IMR-90 (cell line): ENCODE measurements around the gene DYNLT5. TPM values are rescaled to one million over a fixed set of nuclear protein-coding genes. Genes with fewer than 3 reads are reported as not detected.

Experiments used
- ATAC-seq: fragments of 200-7000 bp; cut with Tn5 transposase; 2 replicates; pipeline ENCODE4 v1.9.1; 2020; ENCODE audit warnings: low read depth, mild to moderate bottlenecking, moderate library complexity
- BruUV-seq: library from RNA; stranded (reverse); fragments of 400-500 nt; replicated peaks from 2 replicates; lab custom pipeline; 2021; lab: Mats Ljungman, UMichigan
- CTCF ChIA-PET: fragments of 300-600 bp; formaldehyde crosslinking; extraction: SDS; loops from one replicate; lab custom pipeline; 2021; ENCODE audit warnings: antibody characterized with exemption; lab: Yijun Ruan, JAX
- POLR2A ChIA-PET: fragments of 300-600 bp; sonication (Branson Sonifier 250); formaldehyde crosslinking; loops from one replicate; lab custom pipeline; 2022; ENCODE audit warnings: antibody characterized with exemption; ENCODE audit not compliant: unreplicated experiment; lab: Charles Lee
- DNase-seq: peaks from one replicate; pipeline ENCODE4 v3.0.0; 2013
- H2AFZ ChIP-seq: replicated peaks from 2 replicates; pipeline ENCODE3; 2013; ENCODE audit warnings: low read length, mild to moderate bottlenecking; ENCODE audit not compliant: poor library complexity
- H2AK5ac ChIP-seq: 2 replicates; pipeline ENCODE4 v1.6.1; 2013; ENCODE audit warnings: low read depth, low read length, inconsistent platforms
- H2AK9ac ChIP-seq: replicated peaks from 2 replicates; pipeline ENCODE3; 2013; ENCODE audit warnings: mild to moderate bottlenecking, low read depth, low read length, moderate library complexity; ENCODE audit not compliant: poor library complexity
- H2BK120ac ChIP-seq: 2 replicates; pipeline ENCODE4 v1.6.1; 2013; ENCODE audit warnings: low read depth, low read length, inconsistent platforms
- H2BK15ac ChIP-seq: 3 replicates; pipeline ENCODE4 v1.6.1; 2013; ENCODE audit warnings: low read depth, low read length, inconsistent platforms
- H2BK20ac ChIP-seq: 2 replicates; pipeline ENCODE4 v1.6.1; 2013; ENCODE audit warnings: low read depth, mild to moderate bottlenecking, inconsistent platforms, low read length, moderate library complexity
- H2BK5ac ChIP-seq: 2 replicates; pipeline ENCODE4 v1.6.1; 2013; ENCODE audit warnings: mild to moderate bottlenecking, low read depth, low read length, inconsistent platforms; ENCODE audit not compliant: poor library complexity, severe bottlenecking
- H3K14ac ChIP-seq: replicated peaks from 2 replicates; pipeline ENCODE4 v1.6.1; 2013; ENCODE audit warnings: low read depth, low read length, inconsistent platforms
- H3K18ac ChIP-seq: 2 replicates; pipeline ENCODE4 v1.6.1; 2013; ENCODE audit warnings: low read depth, low read length, control low read depth
- H3K23ac ChIP-seq: 2 replicates; pipeline ENCODE4 v1.6.1; 2013; ENCODE audit warnings: low read depth, low read length, inconsistent platforms
- H3K27ac ChIP-seq: 2 replicates; pipeline ENCODE4 v1.5.1; 2013; ENCODE audit warnings: mild to moderate bottlenecking, control low read depth, low read length; ENCODE audit not compliant: insufficient read depth
- H3K27me3 ChIP-seq: 2 replicates; pipeline ENCODE4 v1.6.1; 2013; ENCODE audit warnings: low read length; ENCODE audit not compliant: control insufficient read depth, insufficient read depth
- H3K36me3 ChIP-seq: 2 replicates; pipeline ENCODE4 v1.6.1; 2013; ENCODE audit warnings: low read length, mixed read lengths; ENCODE audit not compliant: control insufficient read depth, insufficient read depth
- H3K4ac ChIP-seq: 2 replicates; pipeline ENCODE4 v1.6.1; 2013; ENCODE audit warnings: low read depth, low read length, inconsistent platforms
- H3K4me1 ChIP-seq: 2 replicates; pipeline ENCODE4 v1.6.1; 2013; ENCODE audit warnings: low read length, mixed read lengths; ENCODE audit not compliant: control insufficient read depth, insufficient read depth
- H3K4me2 ChIP-seq: 2 replicates; pipeline ENCODE4 v1.6.1; 2013; ENCODE audit warnings: low read depth, mild to moderate bottlenecking, control low read depth, low read length, moderate library complexity
- H3K4me3 ChIP-seq: 2 replicates; pipeline ENCODE4 v1.5.1; 2013; ENCODE audit warnings: low read depth, mild to moderate bottlenecking, control low read depth, low read length, moderate library complexity; ENCODE audit not compliant: insufficient read depth
- H3K56ac ChIP-seq: 2 replicates; pipeline ENCODE4 v1.6.1; 2013; ENCODE audit warnings: low read length, inconsistent platforms; ENCODE audit not compliant: insufficient read depth; ENCODE audit errors: extremely low read depth
- H3K79me1 ChIP-seq, 2 experiments: 2 replicates each; pipeline ENCODE4 v1.6.1; 2013; ENCODE audit warnings: low read length in 2 of 2, inconsistent platforms in 1 of 2, low read depth in 1 of 2
- H3K9ac ChIP-seq: 2 replicates; pipeline ENCODE4 v1.6.1; 2013; ENCODE audit warnings: low read depth, low read length, control low read depth
- H3K9me1 ChIP-seq: 2 replicates; pipeline ENCODE4 v1.6.1; 2013; ENCODE audit warnings: low read length, inconsistent platforms; ENCODE audit not compliant: insufficient read depth
- H3K9me3 ChIP-seq: 2 replicates; pipeline ENCODE4 v1.6.1; 2013; ENCODE audit warnings: low read length; ENCODE audit not compliant: control insufficient read depth, insufficient read depth
- H4K20me1 ChIP-seq: 2 replicates; pipeline ENCODE4 v1.6.1; 2013; ENCODE audit warnings: low read length, inconsistent platforms; ENCODE audit not compliant: insufficient read depth
- H4K5ac ChIP-seq: 2 replicates; pipeline ENCODE4 v1.6.1; 2013; ENCODE audit warnings: mild to moderate bottlenecking, low read depth, low read length, control low read depth
- H4K8ac ChIP-seq, 2 experiments: 2 replicates each; pipeline ENCODE4 v1.6.1; 2013; ENCODE audit warnings: low read depth in 2 of 2, low read length in 2 of 2, control low read depth in 1 of 2, inconsistent platforms in 1 of 2
- H4K91ac ChIP-seq: 2 replicates; pipeline ENCODE4 v1.6.1; 2013; ENCODE audit warnings: low read depth, low read length, inconsistent platforms; ENCODE audit not compliant: insufficient read depth
- BHLHE40 ChIP-seq: fragments of 150-350 bp; IDR thresholded peaks from 2 replicates; pipeline ENCODE4 v1.6.1; 2016; ENCODE audit warnings: mild to moderate bottlenecking, low read depth, low read length
- CEBPB ChIP-seq: IDR thresholded peaks from 2 replicates; pipeline ENCODE4 v1.6.1; 2012; ENCODE audit warnings: low read depth, low read length, improper control_type of control experiment
- CHD1 ChIP-seq: IDR thresholded peaks from 2 replicates; pipeline ENCODE4 v1.6.1; 2012; ENCODE audit warnings: low read depth, low read length, improper control_type of control experiment
- CTCF ChIP-seq: conservative IDR thresholded peaks from 2 replicates; pipeline ENCODE4 v1.5.1; 2012; ENCODE audit warnings: mild to moderate bottlenecking, low read depth, low read length, improper control_type of control experiment
- ELK1 ChIP-seq: fragments of 150-350 bp; IDR thresholded peaks from 2 replicates; pipeline ENCODE4 v1.6.1; 2016; ENCODE audit warnings: low read depth, mild to moderate bottlenecking, low read length, moderate library complexity, borderline replicate concordance
- FOS ChIP-seq: fragments of 150-350 bp; IDR thresholded peaks from 2 replicates; pipeline ENCODE4 v1.6.1; 2016; ENCODE audit warnings: low read depth, low read length
- MAFK ChIP-seq: IDR thresholded peaks from 2 replicates; pipeline ENCODE4 v1.6.1; 2012; ENCODE audit warnings: low read depth, low read length, improper control_type of control experiment
- MAZ ChIP-seq: IDR thresholded peaks from 2 replicates; pipeline ENCODE4 v1.6.1; 2012; ENCODE audit warnings: low read depth, mild to moderate bottlenecking, low read length, improper control_type of control experiment, moderate library complexity, borderline replicate concordance
- MXI1 ChIP-seq: IDR thresholded peaks from 2 replicates; pipeline ENCODE4 v1.6.1; 2012; ENCODE audit warnings: low read depth, mild to moderate bottlenecking, low read length, moderate library complexity, borderline replicate concordance
- NFE2L2 ChIP-seq: fragments of 150-350 bp; IDR thresholded peaks from 2 replicates; pipeline ENCODE4 v1.6.1; 2016; ENCODE audit warnings: low read depth, mild to moderate bottlenecking, low read length
- POLR2A ChIP-seq: IDR thresholded peaks from 2 replicates; pipeline ENCODE4 v1.6.1; 2012; ENCODE audit warnings: mild to moderate bottlenecking, low read depth, low read length
- RAD21 ChIP-seq: IDR thresholded peaks from 2 replicates; pipeline ENCODE4 v1.6.1; 2012; ENCODE audit warnings: low read length, improper control_type of control experiment
- RCOR1 ChIP-seq: IDR thresholded peaks from 2 replicates; pipeline ENCODE4 v1.6.1; 2012; ENCODE audit warnings: mild to moderate bottlenecking, low read length, improper control_type of control experiment; ENCODE audit not compliant: insufficient replicate concordance
- RFX5 ChIP-seq: IDR thresholded peaks from 2 replicates; pipeline ENCODE4 v1.8.0; 2012; ENCODE audit warnings: low read depth, mild to moderate bottlenecking, low read length, moderate library complexity
- SMC3 ChIP-seq: fragments of 150-350 bp; IDR thresholded peaks from 2 replicates; pipeline ENCODE4 v1.6.1; 2016; ENCODE audit warnings: low read depth, mild to moderate bottlenecking, antibody characterized with exemption, low read length, moderate library complexity
- USF2 ChIP-seq: fragments of 150-350 bp; IDR thresholded peaks from 2 replicates; pipeline ENCODE4 v1.6.1; 2017; ENCODE audit warnings: mild to moderate bottlenecking, antibody characterized with exemption, low read length, low read depth
- WGBS, 2 experiments: methylation state at CpG; one replicate each; pipeline versions ENCODE4 v1.1.5 to v1.1.7; 2013; ENCODE audit warnings: missing lambda C conversion rate in 2 of 2; ENCODE audit not compliant: insufficient read length in 1 of 2; ENCODE audit errors: extremely low coverage in 2 of 2; 5-methylcytosine and 5-hydroxymethylcytosine counted together
- dilution Hi-C: fragments of 300-500 bp; cut with HindIII; formaldehyde crosslinking; loops from one replicate; pipeline ENCODE4 v1.14.3; 2018; ENCODE audit warnings: low sequenced_read_pairs; ENCODE audit not compliant: unreplicated experiment
- in situ Hi-C: fragments of 300-500 bp; cut with MboI; formaldehyde crosslinking; loops from 3 replicates; pipeline ENCODE4 v1.14.3; 2019; ENCODE audit warnings: low sequenced_read_pairs, inconsistent platforms, mixed read lengths
- intact Hi-C: fragments of 100-400 bp; cut with micrococcal nuclease; formaldehyde crosslinking; loops from 2 replicates; pipeline ENCODE4 v1.10.0; 2022
- polyA plus RNA-seq, 3 experiments: library from polyadenylated mRNA; depleted of rRNA; stranded (reverse); fragments of >200 nt; gene quantifications; 2 replicates each; pipeline ENCODE4 v1.2.3, GENCODE V29; 2012; ENCODE audit warnings: low replicate concordance in 1 of 3
- total RNA-seq: library from RNA; depleted of rRNA; stranded (reverse); fragments of >200 nt; gene quantifications from 2 replicates; pipeline ENCODE4 v1.2.3, GENCODE V29; 2012

DYNLT5 gene
- total and polyA plus RNA-seq, 2 of the 4 experiments (the other 2 are of a cell fraction) = 0.12 to 0.18 TPM

GRCh38 chr1:66824771-66825170 lies 72.5 kb downstream of the DYNLT5 start:
- no peak for ATAC-seq
- H4K20me1 ChIP-seq = no peaks in the 10 kb centered on the region
- H2AK9ac ChIP-seq = no peak overlapping the region
- in situ Hi-C loops = no loop called here
- WGBS, 2 experiments = no CpG with 5 or more reads among the region's 1 CpG
- no peak overlapping the region for H3K4me2 ChIP-seq
- H4K5ac ChIP-seq = no peak overlapping the region
- H2BK5ac ChIP-seq = no peak overlapping the region
- ChIA-PET CTCF (no interaction called here), POLR2A (no interaction called here)
- no peaks in the 10 kb centered on the region for H3K9me1 ChIP-seq
- H3K79me1 ChIP-seq = no peaks in the 10 kb centered on the region
- H4K8ac ChIP-seq = no peak overlapping the region
- intact Hi-C loops = no loop called here
- no peak overlapping the region for H3K9ac ChIP-seq
- H3K9me3 ChIP-seq = no peaks in the 10 kb centered on the region
- no peak overlapping the region for H2BK120ac ChIP-seq
- H3K14ac ChIP-seq = no peak overlapping the region
- no peaks in the 10 kb centered on the region for H3K36me3 ChIP-seq
- TF ChIP-seq CTCF = no peak
- no peak for TF ChIP-seq MAFK
- no peak for TF ChIP-seq FOS
- TF ChIP-seq MAZ = no peak
- TF ChIP-seq CEBPB = no peak
- TF ChIP-seq MXI1 = no peak
- TF ChIP-seq RCOR1 = no peak
- TF ChIP-seq NFE2L2 = no peak
- TF ChIP-seq CHD1 = no peak
- no peak for TF ChIP-seq RAD21
- no peak for TF ChIP-seq POLR2A
- TF ChIP-seq RFX5 = no peak
- TF ChIP-seq BHLHE40 = no peak
- no peak for TF ChIP-seq SMC3
- no peak for TF ChIP-seq USF2
- no peak for TF ChIP-seq ELK1
- H3K56ac ChIP-seq = no peak overlapping the region
- no TSS peak for BruUV-seq
- H2BK20ac ChIP-seq = no peak overlapping the region
- H3K18ac ChIP-seq = no peak overlapping the region
- H3K4ac ChIP-seq = no peak overlapping the region
- H2AK5ac ChIP-seq = no peak overlapping the region
- H3K27ac ChIP-seq = no peak overlapping the region
- no peak overlapping the region for H3K4me3 ChIP-seq
- DNase-seq = no peak
- dilution Hi-C loops = no loop called here
- no peaks in the 10 kb centered on the region for H3K27me3 ChIP-seq
- H3K23ac ChIP-seq = no peak overlapping the region
- H2BK15ac ChIP-seq = no peak overlapping the region
- H4K91ac ChIP-seq = no peak overlapping the region
- H2AFZ ChIP-seq = no peak overlapping the region
- H3K4me1 ChIP-seq = no peaks in the 10 kb centered on the region
